Skin epidermis (tissue), 12 donors: ENCODE data around the gene CSTB.

ENCODE experiments used
- H3K27ac ChIP-seq, 21 experiments: fragments of 200-600 bp; sonication (generic) in 11 of 21; one replicate each; pipeline ENCODE4 v1.5.0; 2020; ENCODE audit warnings: mild to moderate bottlenecking in 3 of 21, inconsistent platforms in 2 of 21, moderate library complexity in 2 of 21
- H3K4me3 ChIP-seq, 7 experiments: fragments of 200-600 bp; sonication (generic) in 2 of 7; one replicate each; pipeline ENCODE4 v1.5.0; 2020; ENCODE audit warnings: inconsistent platforms in 2 of 7, mild to moderate bottlenecking in 2 of 7, moderate library complexity in 1 of 7

CSTB gene

DNA sequence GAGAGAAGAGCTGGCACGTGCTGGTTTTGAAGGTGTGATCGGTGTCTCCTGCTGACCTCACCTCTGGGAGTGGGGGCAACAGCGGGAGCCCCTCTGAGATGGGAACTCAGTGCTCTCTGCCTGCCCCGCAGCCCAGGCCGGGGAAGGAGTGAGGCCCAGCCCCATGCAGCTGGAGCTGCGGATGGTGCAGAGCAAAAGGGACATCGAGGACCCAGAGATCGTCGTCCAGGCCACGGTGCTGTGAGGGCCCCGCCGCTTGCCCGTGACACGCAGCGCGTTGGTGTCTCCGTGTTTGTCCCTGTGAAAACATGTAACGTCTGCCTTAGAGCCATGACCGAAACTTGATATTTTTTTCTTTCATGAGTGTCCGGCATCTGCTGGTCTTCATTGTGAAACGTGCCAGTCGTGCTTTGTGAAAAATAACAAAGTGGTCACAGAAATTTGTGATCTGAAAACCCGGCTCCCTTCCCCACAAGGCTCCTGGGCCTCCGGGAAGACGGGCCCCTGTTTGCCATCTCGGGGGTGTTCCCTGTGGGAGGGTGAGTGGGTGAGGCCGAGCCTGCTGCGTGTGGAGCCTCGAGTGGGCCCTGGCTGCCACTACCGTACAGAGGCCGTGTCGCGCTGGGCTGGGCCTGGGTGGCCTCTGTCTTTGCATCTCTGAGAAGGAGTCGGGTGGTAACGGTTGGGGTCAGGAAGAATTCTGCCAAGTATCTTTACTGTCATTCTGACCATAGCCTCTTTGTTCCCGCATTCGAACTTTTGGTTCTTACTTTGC lies 20.1 kb downstream of the CSTB start:
- H3K4me3 ChIP-seq: no peak overlapping the region

DNA sequence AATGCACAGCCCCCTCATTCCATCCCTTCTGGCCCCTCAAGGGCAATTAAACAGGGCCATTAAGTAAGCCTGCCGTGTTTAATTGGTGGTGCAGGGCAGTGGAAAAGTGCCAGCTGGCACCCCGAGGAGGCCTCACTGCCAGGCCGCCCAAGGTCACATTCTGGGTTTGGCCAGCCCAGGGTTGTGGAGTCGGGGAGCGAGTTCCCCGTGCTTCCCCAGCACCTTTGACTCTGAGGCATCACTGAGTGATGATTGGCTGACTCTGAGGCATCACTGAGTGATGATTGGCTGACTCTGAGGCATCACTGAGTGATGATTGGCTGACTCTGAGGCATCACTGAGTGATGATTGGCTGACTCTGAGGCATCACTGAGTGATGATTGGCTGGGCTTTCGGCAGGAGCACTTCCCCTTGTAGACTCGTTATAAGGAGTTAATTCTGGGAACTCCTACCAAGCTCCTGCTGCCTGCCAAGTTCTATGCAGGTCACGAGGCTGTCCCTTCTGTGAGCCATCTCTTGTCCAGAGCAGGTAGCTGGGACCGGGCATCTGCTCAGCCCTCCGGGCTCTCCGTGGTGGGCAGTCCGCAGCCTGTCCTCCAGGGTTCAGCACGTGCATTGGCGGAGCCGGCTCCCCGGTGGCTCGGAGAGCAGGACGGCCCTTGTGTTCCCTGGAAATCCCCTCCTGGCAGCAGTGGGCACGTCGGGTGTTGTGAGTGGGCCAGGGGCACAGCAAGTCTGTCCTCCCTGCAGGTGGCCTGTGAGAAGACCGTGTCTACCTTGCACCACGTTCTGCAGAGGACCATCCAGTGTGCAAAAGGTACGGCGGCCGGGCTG lies 20.9 kb downstream of the CSTB start:
- no peak overlapping the region for H3K4me3 ChIP-seq
- no peak overlapping the region for H3K27ac ChIP-seq

More for the DNA sequence above, 20.1 kb downstream of the CSTB start:
- peak overlapping the region in 2 of 21 experiments; percentile 68 to 79 for H3K27ac ChIP-seq

DNA sequence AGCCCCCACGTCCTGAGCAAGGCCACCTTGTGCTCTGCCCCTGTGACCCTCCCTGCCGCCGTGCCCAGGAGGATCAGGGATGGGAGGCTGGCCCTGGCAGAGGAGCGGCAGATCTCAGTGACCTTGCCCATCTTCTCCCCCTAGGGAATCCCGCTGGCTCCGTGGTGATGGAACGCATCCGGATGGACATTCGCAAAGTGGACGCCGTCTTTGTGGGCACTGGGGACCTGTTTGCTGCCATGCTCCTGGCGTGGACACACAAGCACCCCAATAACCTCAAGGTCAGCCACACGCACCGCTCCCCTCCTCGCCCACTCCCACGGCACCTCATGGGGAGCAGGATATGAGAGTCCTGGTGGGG lies 22.7 kb downstream of the CSTB start:
- no peak overlapping the region for H3K27ac ChIP-seq
- H3K4me3 ChIP-seq: no peak overlapping the region

GRCh38 chr21:43752758-43753438 lies 23.2 kb downstream of the CSTB start:
- H3K27ac ChIP-seq: no peak overlapping the region
- no peak overlapping the region for H3K4me3 ChIP-seq

GRCh38 chr21:43751955-43752591 lies 24.0 kb downstream of the CSTB start:
- Histone ChIP-seq H3K27ac (no peak overlapping the region), H3K4me3 (no peak overlapping the region)

- Histone ChIP-seq H3K27ac (no peak overlapping the region), H3K4me3 (no peak overlapping the region)
These were observed 25.6 kb downstream of the CSTB start for GRCh38 chr21:43750339-43751033.

DNA sequence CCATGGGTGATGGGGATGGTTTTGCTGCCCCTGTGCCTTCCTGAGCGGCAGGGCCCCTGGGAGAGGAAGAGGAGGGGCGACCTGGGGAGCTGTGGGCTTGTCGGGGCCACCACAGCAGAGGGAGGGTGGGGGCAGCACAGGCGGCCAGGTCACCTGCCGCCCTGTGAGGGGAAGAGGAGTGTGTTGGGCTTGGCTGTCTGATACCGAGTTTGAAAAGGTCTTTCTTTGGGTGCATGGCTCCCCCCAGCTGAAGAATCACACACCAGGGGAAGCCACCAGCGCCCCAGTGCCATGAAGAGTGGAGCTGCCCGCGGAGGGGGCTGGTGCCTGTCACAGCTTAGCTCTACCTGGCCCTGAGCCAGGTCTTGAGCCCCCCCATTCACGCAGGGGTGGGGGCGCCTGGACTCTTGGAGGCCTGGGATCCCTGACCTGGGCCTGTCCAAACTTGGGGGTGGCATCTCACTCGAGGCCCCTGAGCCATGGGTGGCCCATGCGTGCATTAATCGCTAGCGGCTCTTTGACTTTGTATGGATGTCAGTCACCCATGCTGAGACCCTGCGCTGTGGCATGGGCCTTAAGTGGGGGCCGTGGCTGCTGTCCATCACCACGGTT lies 26.4 kb downstream of the CSTB start:
- H3K4me3 ChIP-seq: no peak overlapping the region

DNA sequence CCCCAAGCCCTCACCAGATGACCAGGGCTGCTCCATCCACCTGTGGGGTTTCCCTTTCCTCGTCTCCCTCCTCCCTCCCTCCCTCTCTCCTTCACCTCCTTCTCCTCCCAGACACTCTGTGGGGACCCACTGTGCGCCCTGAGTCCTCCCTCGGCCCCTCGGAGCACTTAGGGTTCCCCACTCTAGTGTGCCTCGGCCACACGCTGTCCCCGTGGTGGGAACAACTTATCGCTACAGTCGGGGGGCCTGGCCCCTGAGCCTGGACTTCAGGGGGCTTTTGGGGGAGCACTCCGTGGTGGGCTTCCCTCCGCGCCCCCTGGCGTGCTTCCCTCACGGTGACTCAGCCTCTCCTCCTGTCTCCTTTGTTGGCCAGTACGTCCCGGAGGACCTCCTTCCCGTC lies 27.5 kb downstream of the CSTB start:
- no peak overlapping the region for H3K27ac ChIP-seq
- H3K4me3 ChIP-seq: no peak overlapping the region

More for the DNA sequence above, 26.4 kb downstream of the CSTB start:
- H3K27ac ChIP-seq: peak overlapping the region in 1 of 21 experiments; percentile 27

DNA sequence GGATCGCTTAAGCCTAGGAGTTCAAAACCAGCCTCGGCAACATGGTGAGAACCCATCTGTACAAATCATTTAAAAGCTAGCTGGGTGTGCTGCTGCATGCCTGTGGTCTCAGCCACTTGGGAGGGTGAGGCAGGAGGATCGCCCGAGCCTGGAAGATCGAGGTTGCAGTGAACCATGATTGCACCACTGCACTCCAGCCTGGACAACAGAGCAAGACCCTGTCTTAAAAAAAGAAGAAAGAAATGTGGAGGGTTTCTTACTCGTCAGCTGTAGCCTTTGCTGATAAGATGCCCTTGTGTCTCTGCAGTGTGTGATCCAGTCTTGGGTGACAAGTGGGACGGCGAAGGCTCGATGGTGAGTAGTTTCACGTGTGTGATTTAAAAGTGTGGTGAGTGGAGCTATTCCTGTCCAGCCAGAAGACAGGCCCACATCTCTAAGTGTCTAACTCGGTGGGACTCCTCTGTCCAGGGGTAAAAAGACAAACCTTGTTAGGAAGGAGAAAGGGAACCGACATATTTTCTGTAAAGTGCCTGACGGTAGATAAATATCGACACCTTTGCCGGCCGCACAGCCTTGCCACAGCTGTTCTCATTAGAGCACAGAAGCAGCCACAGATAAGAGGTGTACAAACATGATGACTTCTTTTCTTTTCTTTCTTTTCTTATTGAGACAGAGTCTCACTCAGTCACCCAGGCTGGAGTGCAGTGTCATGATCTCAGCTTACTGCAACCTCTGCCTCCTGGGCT lies 30.2 kb downstream of the CSTB start:
- H3K4me3 ChIP-seq: no peak overlapping the region
- no peak overlapping the region for H3K27ac ChIP-seq

DNA sequence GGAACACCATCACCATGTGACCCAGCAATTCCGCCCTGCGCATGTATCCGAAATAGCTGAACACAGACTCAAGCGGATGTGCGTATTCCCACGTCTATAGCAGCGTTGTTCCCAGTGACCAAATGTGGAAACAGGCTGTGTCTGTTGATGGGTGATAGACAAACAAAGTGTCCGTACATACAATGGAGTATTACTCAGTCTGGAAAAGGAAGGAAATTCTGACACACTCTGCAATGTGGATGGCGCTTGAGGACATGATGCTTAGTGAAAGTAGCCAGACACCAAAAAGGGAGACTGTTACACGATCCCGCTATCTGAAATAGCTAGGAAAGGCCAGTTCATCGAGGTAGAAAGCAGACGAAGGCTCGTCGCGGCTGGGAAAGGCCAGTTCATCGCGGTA lies 31.4 kb downstream of the CSTB start:
- Histone ChIP-seq H3K4me3 (no peak overlapping the region), H3K27ac (no peak overlapping the region)

DNA sequence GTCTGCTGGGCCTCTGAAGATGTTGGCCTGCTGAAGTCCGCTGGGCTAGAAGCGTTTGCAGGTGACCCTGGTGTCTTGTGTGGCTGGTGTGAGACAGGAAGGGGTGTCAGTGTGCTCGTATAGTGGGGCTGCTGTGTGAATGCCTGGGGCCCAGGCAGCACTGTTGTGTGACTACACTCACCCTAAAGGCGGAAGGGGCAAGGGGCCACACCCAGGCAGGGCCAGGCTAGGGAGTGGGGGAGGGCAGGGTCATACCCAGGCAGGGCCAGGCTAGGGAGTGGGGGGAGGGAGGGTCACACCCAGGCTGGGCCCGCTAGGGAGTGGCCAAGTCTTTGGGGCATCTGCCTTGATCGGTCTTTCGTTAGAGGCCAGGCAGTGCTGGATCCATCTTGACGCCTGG lies 32.2 kb downstream of the CSTB start:
- no peak overlapping the region for H3K27ac ChIP-seq
- H3K4me3 ChIP-seq: no peak overlapping the region

DNA sequence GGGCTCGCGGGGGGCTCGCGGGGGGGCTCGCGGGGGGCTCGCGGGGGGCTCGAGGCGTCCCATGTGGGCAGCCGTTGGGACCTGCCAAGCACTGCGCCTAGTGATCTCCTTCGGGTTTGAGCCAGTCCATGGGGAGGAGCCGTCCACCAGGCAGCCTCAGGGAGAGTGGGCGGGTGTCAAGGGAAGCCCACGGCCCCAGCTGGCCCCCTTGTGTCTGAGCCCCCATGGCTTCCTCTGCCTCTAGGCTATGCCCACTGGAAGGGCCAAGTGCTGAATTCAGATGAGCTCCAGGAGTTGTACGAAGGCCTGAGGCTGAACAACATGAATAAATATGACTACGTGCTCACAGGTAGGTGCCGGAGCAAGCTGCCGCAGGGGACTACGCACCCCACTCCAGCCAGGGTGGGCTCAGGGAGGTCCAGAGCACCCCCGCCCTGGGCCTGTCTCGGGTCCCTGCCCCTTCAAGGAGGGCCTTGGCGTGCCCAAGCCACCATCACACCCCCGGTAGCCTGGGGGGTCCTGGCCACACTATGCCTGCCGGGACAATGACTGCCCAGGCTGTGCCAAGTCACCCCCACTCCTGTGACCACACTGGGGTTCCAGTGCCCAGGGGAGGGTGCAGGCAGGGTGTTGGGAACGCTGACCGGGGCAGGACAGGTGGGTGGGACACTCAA lies 34.5 kb downstream of the CSTB start:
- H3K27ac ChIP-seq: no peak overlapping the region
- H3K4me3 ChIP-seq: no peak overlapping the region

DNA sequence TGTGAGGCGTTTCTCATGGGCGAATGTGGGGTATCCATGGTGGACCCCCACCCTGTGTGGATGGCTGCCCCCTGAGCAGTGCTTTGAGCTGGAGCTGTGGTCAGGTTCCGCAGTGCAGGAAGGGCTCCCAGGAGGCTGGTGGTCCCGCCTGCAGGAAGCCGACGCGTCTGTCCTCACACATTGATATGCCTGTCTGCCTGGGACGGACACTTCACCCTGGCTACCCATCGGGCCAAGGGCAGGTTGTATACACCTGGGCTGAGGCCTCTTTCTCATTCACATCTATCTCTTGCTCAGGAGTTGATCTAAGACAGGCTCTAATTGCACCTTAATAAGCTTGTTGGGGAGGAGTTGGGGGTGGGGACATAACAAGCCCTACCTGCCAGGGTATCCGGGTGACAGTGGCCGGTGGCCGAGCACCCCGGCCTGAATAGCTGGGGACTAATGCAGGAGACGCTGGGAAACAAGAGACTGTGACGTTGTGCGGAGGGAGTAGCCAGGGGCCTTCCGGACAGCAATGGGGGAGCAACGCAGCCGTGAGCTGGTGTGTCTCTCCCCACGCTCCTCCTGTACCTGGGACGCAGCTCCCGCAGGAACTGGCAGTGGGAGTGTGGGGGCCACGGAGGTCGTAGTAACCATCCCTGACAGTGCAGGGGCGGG lies 35.5 kb downstream of the CSTB start:
- Histone ChIP-seq H3K4me3 (no peak overlapping the region), H3K27ac (peak overlapping the region in 2 of 21 experiments; percentile 45 to 55)

GRCh38 chr21:43739621-43740435 lies 36.3 kb downstream of the CSTB start:
- Histone ChIP-seq H3K4me3 (no peak overlapping the region), H3K27ac (peak overlapping the region in 2 of 21 experiments; percentile 7 to 37)

GRCh38 chr21:43737158-43737950 lies 38.8 kb downstream of the CSTB start:
- H3K4me3 ChIP-seq: no peak overlapping the region

More at GRCh38 chr21:43737158-43737950, 38.8 kb downstream of the CSTB start:
- H3K27ac ChIP-seq: no peak overlapping the region
